GM12874 (cell line): Measurements from ENCODE around the gene ZP4.

Source experiments
- TF ChIP-seq, protein P1 (sequence below): IDR thresholded peaks from 2 replicates; pipeline ENCODE4 v1.5.1; 2011; ENCODE audit warnings: low read depth, mild to moderate bottlenecking, control low read depth, low read length, moderate library complexity; ENCODE audit not compliant: insufficient read depth

Gene ZP4

GRCh38 chr1:237838320-237838719 is 52.4 kb downstream of the ZP4 start:
- TF ChIP-seq, protein P1, sequence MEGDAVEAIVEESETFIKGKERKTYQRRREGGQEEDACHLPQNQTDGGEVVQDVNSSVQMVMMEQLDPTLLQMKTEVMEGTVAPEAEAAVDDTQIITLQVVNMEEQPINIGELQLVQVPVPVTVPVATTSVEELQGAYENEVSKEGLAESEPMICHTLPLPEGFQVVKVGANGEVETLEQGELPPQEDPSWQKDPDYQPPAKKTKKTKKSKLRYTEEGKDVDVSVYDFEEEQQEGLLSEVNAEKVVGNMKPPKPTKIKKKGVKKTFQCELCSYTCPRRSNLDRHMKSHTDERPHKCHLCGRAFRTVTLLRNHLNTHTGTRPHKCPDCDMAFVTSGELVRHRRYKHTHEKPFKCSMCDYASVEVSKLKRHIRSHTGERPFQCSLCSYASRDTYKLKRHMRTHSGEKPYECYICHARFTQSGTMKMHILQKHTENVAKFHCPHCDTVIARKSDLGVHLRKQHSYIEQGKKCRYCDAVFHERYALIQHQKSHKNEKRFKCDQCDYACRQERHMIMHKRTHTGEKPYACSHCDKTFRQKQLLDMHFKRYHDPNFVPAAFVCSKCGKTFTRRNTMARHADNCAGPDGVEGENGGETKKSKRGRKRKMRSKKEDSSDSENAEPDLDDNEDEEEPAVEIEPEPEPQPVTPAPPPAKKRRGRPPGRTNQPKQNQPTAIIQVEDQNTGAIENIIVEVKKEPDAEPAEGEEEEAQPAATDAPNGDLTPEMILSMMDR = no peak

DNA sequence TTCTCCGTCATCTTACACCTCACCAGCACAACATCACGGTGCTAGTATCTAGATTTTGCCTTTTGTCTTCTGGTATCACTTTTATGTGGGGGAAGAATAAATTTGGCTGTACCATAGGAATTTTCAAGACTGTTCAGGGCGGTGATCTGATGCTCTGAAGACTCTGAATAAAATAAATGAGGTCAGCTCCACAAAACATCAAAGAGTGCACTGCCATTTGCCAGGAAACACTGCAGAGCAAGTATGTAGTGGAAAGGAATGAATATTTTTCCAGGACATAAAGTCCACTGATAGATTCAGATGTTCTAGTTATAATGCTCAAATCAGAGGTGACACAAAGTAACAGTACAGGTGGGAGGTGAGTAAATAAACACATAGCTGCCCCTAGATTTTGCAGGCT is 56.3 kb downstream of the ZP4 start:
- TF ChIP-seq, protein P1 = no peak

- TF ChIP-seq, protein P1 = no peak
Observed at GRCh38 chr1:237834048-237834447, 56.7 kb downstream of the ZP4 start.

DNA sequence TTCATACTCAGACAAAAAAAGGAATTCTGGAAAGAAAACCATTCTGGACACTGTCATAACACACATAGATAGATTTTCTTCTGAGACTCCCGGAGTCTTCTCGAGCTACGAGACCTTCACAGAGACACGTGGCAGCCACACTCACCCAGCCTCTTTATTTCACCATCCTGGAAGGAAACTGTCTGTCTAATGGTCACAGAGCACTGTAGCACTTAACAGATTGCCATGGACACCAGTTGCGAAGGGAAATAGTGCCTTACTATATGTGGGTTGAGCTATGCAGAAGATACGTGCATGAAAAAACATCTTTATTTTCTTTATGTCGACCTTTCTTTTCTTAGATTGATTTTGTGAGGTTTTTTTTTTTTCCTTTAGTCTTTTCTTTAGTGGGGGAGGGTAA is 57.9 kb downstream of the ZP4 start:
- TF ChIP-seq, protein P1 = no peak
